HL-60 (cell line): ENCODE measurements around the gene TMPRSS15.

Experiments
- DNase-seq, 2 experiments: peaks; one replicate each; pipeline ENCODE4 v3.0.0-alpha.2; 2010 to 2020; ENCODE audit warnings: low read depth in 1 of 2, low spot score in 1 of 2
- H3K27ac ChIP-seq: fragments of 250-450 bp; sonication (Bioruptor Pico); replicated peaks from 2 replicates; pipeline ENCODE4 v1.5.1; 2020; ENCODE audit warnings: mild to moderate bottlenecking, moderate library complexity
- H3K27me3 ChIP-seq: fragments of 250-450 bp; sonication (Bioruptor Pico); 2 replicates; pipeline ENCODE4 v1.5.1; 2021; ENCODE audit warnings: mild to moderate bottlenecking, moderate library complexity; ENCODE audit not compliant: insufficient read depth, poor library complexity, severe bottlenecking
- H3K4me3 ChIP-seq: replicated peaks from 2 replicates; pipeline ENCODE4 v1.5.1; 2011; ENCODE audit warnings: mild to moderate bottlenecking, control low read depth, low read length; ENCODE audit not compliant: insufficient read depth
- CTCF ChIP-seq: IDR thresholded peaks from one replicate; pipeline ENCODE4 v1.5.1; 2011; ENCODE audit warnings: low read length, control low read depth, inconsistent platforms; ENCODE audit not compliant: insufficient read depth
- GABPA ChIP-seq: IDR thresholded peaks from 2 replicates; pipeline ENCODE4 v1.6.1; 2012; ENCODE audit warnings: low read depth
- POLR2AphosphoS5 ChIP-seq: IDR thresholded peaks from 2 replicates; pipeline ENCODE4 v1.6.1; 2012; ENCODE audit warnings: low read depth
- REST ChIP-seq: IDR thresholded peaks from 2 replicates; pipeline ENCODE4 v1.6.1; 2012; ENCODE audit warnings: low read depth; ENCODE audit not compliant: insufficient replicate concordance
- SPI1 ChIP-seq: IDR thresholded peaks from 2 replicates; pipeline ENCODE4 v1.6.1; 2012; ENCODE audit warnings: low read depth, mild to moderate bottlenecking, borderline replicate concordance

Gene TMPRSS15

DNA sequence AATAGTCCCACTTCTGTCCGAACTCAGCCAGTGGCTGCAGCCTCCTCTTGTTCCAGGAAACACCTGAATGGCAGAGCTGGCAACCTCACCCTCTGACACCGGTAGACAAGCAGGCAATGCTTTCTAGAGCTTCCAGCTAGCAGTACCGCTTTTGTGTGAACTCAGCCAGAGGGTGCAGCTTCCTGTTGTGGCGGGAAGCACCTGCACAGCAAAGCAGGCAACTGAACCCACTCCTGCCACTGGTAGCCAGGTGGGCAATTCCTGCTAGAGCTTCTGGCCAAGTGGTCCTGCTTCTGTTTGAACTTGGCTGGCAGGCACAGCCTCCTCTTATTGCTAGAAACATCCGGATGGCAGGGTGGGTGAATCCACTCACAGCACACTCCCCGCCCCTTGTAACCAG lies 40.1 kb upstream of the TMPRSS15 start:
- H3K27ac ChIP-seq = no peak overlapping the region
- no peak overlapping the region for H3K4me3 ChIP-seq
- TF ChIP-seq CTCF = no peak
- TF ChIP-seq POLR2AphosphoS5 = peak; percentile 61; the same call in 1 of the 2 replicates
- peak in 1 of 2 experiments; percentile 13 for DNase-seq
- H3K27me3 ChIP-seq = no peaks in the 10 kb centered on the region

DNA sequence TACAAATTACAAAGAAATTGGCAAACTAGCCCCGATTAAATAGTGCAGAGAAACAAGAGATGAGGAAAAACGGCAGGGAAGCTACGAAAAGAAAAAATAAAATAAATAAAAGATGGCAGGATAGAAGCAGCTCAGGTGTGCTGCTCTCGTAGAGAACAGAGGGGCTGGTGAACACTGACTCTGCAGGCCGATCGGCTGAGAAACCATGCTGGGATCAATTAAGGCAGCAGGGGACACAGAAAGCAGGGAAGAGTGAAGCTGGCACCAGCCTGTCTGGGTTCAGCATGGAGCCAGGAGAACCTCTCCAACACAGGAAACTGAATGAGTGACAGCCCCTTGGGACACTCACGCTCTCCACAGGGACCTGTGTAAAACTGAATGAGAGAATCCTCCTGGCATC lies 39.5 kb upstream of the TMPRSS15 start:
- Histone ChIP-seq H3K27ac (no peak overlapping the region), H3K27me3 (no peaks in the 10 kb centered on the region), H3K4me3 (no peak overlapping the region)
- TF ChIP-seq CTCF (no peak), SPI1 (no peak), REST (no peak), POLR2AphosphoS5 (no peak), GABPA (no peak)
- no peak for DNase-seq

- peak; percentile 50 to 82 for DNase-seq
- no peaks in the 10 kb centered on the region for H3K27me3 ChIP-seq
- TF ChIP-seq SPI1 = no peak
These were observed 26.8 kb upstream of the TMPRSS15 start for GRCh38 chr21:18430341-18430740.

DNA sequence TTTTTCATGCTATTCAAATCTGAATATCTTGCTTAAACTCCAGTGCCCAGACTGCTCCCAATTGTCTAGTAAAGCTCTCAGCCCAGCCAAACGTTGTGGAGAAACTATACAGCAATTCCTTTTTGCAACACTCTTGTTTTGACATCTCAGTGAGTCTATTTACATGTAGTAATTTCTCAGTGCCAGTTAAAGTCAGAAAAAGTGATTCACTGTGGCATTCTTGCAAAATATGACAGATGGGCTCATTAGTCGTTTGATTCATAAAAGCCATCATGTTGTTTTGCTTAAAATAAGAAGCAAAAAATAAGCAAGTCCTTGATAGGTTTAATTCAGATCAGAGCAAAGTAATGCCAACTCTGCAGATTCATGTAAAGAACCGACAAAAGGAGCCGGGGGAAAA lies 20.7 kb upstream of the TMPRSS15 start:
- H3K4me3 ChIP-seq = no peak overlapping the region
- H3K27me3 ChIP-seq = no peaks in the 10 kb centered on the region
- H3K27ac ChIP-seq = no peak overlapping the region
- TF ChIP-seq POLR2AphosphoS5 (no peak), GABPA (no peak), SPI1 (no peak), REST (no peak), CTCF (no peak)
- DNase-seq = peak; percentile 45 to 69

More at GRCh38 chr21:18430341-18430740, 26.8 kb upstream of the TMPRSS15 start:
- Histone ChIP-seq H3K27ac (no peak overlapping the region), H3K4me3 (no peak overlapping the region)
